Nucleus accumbens (tissue), 56 donors: Measurements from ENCODE around the gene GPR107.

ENCODE experiments used
- DNase-seq, 56 donors: peaks; one replicate each; lab custom pipeline; 2025; lab: John Stamatoyannopoulos, UW

The GPR107 gene

GRCh38 chr9:130106860-130107233 lies 53.1 kb downstream of the GPR107 start:
- no peak for DNase-seq

DNA sequence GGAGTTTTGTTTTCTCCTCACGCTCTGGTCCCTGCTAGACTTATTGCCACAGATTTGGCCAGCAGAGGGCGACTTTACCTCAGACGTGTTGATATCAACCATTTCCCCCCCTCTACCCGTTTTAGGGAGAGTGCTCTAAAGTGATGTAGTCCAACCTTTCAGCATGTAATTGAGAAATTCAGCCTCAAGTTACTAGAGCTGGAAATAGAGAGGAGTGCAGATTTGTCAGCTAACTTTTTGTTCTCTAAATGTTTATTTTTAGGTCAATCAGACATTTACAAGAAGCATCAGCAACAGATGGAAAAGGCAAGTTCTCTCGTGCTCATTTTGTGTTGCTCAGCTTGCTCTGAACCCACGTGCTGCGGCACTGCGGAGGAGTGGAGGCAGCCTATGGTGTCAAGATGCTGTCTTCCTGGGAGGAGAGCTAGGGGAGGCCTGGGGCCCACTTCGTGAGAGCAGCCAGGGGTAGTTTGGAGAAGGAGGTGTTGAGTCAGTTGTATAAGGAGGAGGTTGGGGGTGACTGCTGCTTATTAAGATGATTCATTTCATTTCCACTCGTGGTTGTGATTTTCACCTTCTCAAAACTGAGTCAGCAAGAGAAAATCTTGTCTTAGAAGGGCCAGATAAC lies 53.6 kb downstream of the GPR107 start:
- peak in 53 of 56 donors; percentile 11 to 94 (median 64) for DNase-seq

DNA sequence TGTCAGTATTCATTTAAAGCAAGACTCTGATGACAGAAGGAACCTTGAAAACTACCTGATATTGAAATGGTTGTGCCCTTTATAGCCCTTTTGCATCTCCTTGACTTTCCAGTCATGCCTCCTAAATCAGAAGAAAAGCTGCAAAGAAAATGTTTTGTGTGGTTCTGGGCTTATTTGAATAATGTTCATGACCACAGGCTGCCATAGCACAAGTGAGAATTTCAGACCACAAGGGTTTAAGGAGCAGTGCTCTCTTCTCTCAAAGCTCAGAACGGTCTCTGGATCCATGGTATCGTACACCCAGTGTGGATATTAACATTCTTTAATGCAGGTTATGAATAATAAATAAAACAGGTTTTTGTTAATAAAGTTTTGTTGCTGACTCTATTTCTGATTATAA lies 54.2 kb downstream of the GPR107 start:
- no peak for DNase-seq

DNA sequence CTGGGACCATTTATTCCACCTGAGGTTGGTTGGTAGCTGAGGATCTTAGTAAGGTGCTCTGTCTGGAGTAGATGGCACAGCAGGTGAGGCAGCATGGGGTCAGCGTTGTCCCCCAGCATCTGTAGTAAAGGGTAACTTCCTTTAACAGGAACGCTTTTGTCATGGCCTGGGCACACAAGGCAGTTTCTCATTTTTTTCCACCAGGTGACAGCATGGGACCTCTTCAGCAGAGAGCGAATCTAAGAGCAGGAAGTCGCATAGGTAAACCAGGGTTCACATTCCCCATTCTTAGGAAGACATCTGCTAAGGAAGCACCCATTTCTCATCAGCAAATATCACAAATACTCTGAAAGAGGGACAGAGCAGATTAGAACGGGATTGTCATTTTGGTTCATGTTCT lies 56.5 kb downstream of the GPR107 start:
- DNase-seq, result no peak

DNA sequence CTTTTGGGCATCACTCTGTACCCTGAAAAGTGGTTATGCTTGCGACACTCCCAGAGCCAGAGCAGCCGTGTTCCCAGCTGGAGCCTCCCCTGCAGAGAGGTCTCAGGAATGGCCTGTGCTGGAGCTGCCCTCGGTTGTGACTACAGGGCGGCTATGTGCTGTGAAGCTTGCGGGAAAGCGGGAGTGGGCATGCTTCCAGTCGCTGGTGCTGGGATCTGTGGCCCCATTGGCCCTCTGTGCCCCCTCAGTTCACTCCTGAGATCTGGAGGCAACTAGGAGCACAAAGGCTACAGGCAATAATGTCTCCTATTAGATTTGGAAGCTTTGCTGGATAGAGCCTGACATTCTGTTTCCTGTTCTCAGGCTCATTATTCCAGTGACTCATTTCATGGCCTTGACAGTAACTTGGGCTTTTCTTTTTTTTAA lies 56.9 kb downstream of the GPR107 start:
- peak in 1 of 56 donors; percentile 2 for DNase-seq

GRCh38 chr9:130111786-130112537 lies 58.3 kb downstream of the GPR107 start:
- no peak for DNase-seq

DNA sequence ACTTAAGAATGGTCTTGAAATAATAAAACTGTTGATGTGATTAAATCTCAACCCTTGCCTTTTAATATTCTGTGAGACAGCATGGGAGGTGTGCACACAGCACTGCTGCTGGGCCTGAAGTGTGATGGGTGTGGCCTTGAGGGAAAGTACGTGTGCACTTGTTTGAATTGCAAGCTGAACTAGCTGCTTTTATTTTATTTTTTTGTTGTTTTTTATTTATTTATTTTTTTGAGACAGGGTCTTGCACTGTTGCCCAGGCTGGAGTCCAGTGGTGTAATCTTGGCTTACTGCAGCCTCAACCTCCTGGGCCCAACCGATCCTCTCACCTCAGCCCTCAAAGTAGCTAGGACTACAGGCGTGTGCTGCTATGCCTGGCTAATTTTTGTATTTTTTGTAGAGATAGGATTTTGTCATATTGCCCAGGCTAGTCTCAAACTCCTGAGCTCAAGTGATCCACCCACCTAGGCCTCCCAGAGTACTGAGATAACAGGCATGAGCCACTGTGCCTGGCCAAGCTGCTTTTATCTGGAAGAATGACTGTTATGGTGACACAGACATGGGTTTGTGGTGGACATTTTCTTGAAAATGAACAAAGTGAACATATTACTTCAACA lies 58.9 kb downstream of the GPR107 start:
- no peak for DNase-seq

DNA sequence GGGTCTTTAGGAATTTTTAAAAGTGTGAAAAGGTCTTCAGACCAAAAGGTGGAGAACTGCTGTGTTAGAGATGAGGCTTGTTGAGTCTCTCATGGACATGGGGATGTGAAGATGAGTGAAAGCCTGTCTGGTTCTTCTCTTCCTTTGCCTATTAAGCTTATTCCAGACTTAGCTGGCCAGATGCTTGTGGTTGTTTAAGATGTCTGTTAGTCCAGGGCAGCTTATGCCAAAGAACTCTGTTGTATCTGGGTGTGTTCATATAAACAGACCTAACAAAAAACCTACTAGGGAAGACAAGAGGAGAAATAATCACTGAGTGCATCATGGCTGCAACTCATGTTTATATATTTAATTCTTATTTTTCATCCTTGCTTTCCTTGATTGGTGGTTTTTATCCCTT lies 61.0 kb downstream of the GPR107 start:
- no peak for DNase-seq

DNA sequence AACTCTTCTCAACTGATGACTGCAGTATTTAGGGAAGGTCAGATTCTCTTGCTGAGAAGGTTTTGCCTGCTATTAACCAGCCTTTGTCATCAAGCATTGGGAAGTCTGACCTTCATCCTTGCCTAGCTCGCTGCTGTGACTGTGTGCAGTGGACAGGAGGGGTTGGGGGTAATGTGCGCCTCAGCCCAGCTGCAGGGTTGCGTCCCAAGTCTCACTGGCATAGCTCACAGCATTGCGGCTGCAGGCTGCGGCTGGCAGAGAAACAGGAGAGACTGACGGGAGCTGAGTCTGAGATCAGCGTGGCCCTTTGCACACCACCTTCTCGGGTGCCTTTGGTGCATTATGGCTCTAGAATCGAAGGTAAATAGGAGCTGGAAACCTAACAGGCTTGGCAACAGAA lies 62.6 kb downstream of the GPR107 start:
- DNase-seq, result peak in 9 of 56 donors; percentile 7 to 52 (median 34)

- no peak for DNase-seq
These were observed 63.7 kb downstream of the GPR107 start for GRCh38 chr9:130117376-130117775.

DNA sequence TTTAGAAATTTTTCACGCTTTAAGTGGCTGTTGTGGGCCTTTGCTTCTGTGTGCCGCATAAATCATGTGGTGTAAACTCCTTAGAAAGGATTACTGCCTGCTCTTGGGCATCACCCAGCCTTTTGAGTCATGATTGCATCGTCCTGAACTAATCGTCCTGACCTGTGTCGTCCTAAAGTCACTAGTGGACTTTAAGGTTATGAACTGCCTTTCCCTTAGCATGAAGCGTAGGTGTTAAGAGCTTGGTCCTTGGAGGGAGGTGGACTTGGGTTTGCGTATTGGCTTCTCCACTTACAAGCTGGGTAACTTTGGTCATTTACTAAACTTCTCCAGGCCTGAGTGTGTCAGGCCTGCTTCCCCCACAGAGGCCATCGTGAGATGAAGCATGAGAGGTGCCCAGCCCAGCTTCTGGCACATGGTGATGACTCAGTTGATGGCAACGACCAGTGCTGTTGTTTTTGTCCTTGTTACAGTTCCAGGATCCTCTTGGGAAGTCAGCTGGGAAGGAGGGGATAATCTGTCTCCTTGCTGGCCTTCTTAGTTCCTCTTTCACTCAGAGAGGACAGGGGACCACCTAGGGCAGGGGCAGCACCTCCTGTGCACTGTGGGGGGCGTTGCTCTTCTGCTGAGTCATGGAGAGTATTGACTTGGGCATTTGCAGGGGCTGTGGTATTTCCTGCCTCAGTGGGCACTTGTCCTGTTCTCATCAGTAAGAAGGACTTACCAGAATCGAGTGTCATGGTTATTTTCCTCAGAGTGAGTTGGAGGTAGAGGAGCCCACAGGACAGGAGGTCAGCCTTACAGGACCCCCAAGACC lies 64.3 kb downstream of the GPR107 start:
- peak in 8 of 56 donors; percentile 6 to 69 (median 12) for DNase-seq

DNA sequence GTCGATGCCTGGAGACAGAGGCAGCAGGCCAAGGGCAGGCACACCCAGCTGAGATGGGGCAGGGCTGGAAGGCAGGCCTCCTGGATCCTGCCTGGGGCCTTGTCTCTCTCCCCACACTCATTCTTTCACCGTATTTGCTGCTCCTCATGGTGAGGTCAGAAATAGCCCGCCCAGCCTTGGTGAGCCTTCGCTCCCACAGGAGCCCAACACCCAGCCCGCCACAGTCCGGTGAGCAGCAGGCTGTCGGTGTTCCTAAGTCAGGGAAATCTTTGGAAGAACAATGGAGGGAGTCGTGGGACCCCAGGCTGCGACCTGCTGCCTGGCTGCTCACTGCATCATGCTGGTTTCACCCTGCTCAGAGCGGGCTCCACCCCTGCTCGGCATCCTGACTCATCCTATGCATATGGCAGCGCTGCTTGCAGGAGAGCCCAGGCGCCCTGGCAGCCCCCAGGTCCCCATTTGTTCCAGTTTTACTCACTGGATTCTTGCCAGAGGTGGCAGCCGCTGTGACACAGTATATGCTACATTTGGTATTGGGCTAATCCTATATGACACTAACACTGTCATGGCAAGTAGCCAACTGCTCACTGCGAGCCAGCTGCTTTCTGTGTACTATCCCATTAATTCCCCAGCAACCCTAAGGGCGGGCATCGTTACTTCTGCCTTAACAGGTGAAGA lies 65.3 kb downstream of the GPR107 start:
- peak in 1 of 56 donors; percentile 54 for DNase-seq

- no peak for DNase-seq
These were observed 66.0 kb downstream of the GPR107 start for GRCh38 chr9:130119519-130120298.

DNA sequence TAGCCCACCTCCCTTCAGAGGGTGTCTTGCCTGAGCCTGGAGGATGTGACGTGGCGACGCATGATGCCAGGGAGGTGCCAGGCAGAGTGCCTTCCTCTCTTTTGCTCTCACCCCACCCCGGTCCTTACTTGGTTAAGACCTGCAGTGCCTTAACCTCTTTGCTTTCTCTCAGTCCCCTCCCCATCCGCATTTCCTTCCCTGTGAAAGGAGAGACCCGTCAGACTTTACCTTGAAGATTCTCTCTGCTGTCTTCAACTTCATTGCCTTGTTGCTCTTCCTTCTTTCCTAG lies 66.5 kb downstream of the GPR107 start:
- DNase-seq, result no peak

DNA sequence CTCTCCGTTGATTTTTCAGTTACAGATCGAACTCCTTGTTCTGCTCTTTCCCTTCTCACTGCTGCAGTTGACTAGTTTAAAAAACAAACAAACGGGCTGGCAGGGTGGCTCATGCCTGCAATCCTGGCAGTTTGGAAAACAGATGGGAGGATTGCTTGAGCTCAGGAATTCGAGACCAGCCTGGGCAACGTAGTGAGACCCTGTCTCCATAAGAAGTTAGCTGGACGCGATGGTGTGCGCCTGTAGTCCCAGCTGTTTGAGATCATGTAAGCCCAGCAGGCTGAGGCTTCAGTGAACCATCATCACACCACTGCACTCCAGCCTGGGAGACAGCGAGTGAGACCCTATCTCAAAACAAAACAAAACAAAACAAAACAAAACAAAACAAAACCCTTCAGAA lies 67.1 kb downstream of the GPR107 start:
- DNase-seq, result no peak

DNA sequence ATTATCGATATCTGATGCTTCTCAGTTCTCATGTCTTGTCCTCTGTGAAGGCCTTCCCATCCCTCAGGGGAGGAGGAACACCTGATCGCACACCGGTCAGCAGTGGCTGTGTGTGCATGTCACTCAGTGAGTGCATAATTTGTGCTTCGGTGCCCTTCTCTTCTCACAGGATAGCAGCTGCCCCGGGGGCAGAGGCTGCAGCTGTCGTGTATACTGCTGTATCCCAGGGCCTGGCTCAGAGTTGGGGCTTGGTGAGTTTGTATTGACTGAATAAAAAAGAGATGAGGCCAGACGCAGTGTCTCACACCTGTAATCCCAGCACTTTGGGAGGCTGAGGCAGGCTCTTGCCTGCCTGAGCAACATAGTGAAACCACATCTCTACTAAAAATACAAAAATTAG lies 68.8 kb downstream of the GPR107 start:
- DNase-seq, result no peak

DNA sequence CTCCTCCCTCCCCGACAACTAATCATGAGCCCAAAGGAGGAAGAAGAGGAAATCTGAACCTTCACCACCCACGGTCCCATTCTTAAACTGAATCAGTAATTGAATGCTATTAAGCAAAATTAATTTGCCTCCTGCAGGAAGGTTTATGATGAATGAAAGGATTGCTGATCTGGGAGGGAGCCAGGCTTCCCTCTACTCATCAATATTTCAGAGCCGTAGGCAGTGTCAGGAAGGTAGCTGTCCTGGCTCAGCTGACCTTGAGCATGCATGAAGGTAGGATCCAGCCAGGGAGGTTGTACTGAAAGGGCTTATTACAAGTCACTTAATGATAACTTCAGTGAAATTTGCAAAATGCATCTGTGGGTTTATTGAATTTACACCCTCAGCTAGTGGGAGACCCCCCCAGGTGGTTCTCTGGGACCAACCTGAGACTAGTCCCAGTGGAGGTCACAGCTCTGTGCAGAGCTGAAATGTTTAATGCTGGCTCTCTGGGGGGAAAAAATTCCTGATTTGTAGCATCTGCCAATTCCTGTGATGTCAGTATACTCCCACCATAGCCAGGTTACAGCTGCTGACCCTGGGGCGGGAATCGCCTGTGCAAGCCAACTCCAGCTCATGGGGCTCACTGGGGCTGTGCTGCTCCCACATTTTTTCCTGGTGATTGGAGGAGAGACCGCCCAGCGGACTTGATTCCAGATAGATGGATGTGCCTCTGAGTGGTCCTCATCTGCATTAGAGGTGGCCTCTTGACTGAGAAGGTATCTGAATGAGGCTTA lies 70.6 kb downstream of the GPR107 start:
- DNase-seq, result no peak

GRCh38 chr9:130126721-130127433 lies 73.2 kb downstream of the GPR107 start:
- no peak for DNase-seq
